Stimulated activated CD4-positive, alpha-beta T cell treated with anti-CD3 and anti-CD28 coated beads, Interleukin-12 subunit alpha, Interleukin-12 subunit beta, amount 100 ng/mL, for 24 hours (primary cell): ENCODE data around the gene CDKL4.
"Not testable (repeated sequence)": the region's sequence is repeated elsewhere in the genome, so short reads cannot be mapped to it uniquely, and the experiment has no call there.

ENCODE experiments used
- DNase-seq, 2 experiments: peaks; one replicate each; pipeline ENCODE4 v3.0.0-alpha.2; 2020; ENCODE audit warnings: low read depth in 2 of 2

Gene CDKL4

DNA sequence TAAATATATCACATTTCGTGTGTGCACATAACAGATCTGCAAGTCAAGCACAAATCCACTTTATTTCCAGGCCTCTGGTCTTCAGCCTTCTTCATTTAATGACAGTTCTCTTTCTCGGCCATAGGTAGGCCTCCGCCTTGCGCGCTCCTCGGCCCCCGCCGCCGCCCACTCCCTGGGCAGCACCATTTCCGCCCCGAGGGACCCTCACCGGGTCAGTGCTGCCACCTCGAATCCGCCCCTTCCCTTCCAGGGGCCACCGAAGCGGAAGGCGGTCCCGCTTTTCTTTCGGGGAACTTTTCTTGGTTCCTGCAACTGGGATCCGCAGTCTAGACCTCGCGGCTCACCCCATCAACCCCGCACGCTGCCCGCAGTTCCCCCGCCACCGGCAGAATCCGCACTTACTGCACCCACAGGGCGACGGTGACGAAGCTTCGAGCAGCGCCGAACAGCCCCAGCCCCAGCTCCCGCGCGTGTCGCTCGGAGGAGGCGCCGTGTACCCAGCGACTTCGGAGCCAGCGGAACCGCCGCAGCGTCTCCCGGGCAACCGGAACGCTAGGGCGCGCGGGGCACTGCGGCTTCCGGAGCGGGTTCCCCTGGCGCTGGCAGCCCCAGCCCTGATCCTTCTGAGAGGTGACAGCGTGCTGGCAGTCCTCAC lies at the start of gene CDKL4:
Gene CDKL4 (minus strand): TSS at position 502 of the 655 bp plus-strand sequence.
- no peak for DNase-seq

DNA sequence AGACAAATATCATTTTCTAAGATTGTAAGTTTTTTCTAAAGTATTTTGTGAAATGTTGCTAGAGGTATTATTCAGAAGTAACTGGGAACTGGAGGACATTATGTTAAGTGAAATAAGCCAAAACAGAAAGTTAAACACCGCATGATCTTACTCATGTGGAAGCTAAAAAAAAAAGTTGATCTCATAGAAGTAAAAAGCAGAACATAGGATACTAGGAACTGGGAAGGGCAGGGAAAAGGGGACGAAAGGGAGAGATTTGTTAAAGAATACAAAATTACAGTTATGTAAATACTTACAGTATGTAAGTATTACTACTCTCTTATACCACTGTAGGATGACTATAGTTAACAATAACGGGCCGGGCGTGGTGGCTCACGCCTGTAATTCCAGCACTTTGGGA lies 46.7 kb upstream of the CDKL4 start:
- no peak for DNase-seq

GRCh38 chr2:39289609-39290008 lies 45.8 kb upstream of the CDKL4 start:
- DNase-seq, result no peak

DNA sequence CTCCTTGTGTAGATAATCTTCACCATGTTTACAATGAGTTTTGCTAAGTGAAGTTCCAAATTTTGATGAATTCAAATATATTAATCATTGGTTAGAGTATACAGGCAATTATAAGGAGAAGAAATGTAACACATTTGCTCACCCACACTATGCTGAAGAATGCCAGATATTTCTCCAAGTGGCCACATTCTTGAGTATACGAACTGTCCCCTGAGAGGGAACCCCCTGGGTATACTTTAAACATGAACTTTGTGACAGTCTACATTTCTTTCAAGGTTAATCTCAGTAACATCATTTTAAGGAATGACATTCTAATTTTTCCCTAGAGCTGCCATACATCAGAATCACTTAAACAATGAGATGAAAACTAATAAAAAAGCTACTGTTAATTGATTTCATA lies 39.8 kb upstream of the CDKL4 start:
- no peak for DNase-seq

DNA sequence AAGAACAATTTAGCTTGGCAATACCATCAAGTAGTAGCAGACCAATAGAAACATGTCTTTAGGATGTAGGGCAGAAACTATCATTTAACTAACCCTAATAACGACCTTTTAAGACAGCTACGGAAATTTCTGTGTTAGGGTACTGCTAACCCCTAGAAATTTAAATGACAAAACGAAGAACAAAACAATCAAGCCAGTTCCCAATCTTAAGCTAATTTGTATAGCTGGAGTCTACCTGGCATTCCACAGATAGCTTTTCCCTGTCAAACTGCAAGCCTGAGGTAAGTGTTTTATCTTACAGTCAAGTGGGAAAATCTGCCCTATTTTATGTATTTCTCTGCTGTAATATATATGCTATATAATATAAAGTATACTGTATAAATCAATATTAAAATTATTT lies 37.6 kb upstream of the CDKL4 start:
- DNase-seq, result no peak

- DNase-seq, result no peak
These were observed 31.2 kb upstream of the CDKL4 start for GRCh38 chr2:39275016-39275415.

GRCh38 chr2:39269941-39270340 lies 26.2 kb upstream of the CDKL4 start:
- DNase-seq, result no peak

DNA sequence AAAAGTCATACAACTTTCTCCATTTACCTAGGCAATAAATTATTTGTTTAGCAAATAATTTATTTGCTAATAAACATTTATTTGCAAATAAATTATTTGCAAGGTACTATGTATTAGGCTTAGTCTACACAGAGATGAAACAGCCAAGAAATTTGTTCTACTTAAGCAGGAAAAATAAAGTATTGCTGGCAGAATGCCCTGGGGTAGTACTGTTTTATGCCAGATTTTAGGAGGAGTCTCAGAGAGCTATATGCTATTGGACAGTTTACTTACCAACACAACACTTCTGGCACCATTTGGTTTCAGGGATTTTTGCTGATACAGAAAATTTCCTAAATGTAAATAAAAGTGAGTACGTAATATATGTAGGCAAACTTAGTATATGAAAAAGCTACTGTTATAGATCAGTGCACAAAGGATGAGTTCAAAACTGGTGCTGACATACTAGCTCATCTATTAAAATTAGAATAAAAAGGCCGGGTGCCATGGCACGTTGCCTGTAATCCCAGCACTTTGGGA lies 23.2 kb upstream of the CDKL4 start:
- no peak for DNase-seq

GRCh38 chr2:39266139-39266805 lies 22.5 kb upstream of the CDKL4 start:
- DNase-seq, result no peak

GRCh38 chr2:39265315-39265714 lies 21.5 kb upstream of the CDKL4 start:
- no peak for DNase-seq

GRCh38 chr2:39264733-39265132 lies 21.0 kb upstream of the CDKL4 start:
- DNase-seq, result no peak

- no peak for DNase-seq
These were observed 16.3 kb upstream of the CDKL4 start for GRCh38 chr2:39260087-39260486.

DNA sequence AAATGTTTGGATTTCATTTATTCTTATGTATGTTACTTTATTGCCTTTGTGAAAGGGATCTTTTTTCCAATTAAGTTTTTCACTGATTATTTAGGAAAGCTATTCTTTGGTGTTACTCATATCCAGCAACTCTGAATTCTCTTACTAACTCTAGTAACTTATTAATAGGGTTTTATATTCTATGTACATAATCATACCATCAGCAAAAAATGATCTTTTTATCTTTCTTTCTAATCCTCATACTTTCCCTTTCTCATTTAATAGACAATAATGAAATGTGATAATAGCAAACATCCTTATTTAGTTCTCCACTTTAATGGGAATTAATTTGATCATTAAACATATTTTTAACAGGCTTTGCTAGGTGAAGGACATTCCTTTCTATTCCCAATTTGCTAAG lies 12.3 kb upstream of the CDKL4 start:
- DNase-seq, result no peak

DNA sequence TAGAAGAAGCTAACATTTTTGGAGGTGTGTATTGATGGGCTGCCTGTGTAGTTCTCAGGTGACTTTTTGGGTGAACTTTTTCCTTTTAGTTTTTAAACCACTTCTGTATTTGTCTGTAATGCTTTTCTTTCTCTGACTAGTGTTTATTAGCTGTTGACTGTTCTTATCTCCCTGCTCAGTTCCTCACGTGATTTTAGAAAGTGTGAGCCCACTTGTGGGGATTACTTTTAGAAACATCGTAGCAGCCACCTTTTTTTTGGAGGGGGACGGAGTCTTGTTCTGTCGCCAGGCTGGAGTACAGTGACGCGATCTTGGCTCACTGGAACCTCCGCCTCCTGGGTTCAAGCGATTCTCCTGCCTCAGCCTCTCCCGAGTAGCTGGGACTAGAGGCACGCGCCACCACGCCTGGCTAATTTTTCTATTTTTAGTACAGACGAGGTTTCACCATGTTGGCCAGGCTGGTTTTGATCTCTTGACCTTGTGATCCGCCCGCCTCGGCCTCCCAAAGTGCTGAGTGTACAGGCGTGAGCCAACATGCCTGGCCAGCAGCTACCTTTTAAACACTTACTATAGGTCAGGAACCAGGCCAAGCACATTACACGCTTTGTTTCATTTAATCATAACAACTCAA lies 9.2 kb upstream of the CDKL4 start:
- DNase-seq, result no peak

DNA sequence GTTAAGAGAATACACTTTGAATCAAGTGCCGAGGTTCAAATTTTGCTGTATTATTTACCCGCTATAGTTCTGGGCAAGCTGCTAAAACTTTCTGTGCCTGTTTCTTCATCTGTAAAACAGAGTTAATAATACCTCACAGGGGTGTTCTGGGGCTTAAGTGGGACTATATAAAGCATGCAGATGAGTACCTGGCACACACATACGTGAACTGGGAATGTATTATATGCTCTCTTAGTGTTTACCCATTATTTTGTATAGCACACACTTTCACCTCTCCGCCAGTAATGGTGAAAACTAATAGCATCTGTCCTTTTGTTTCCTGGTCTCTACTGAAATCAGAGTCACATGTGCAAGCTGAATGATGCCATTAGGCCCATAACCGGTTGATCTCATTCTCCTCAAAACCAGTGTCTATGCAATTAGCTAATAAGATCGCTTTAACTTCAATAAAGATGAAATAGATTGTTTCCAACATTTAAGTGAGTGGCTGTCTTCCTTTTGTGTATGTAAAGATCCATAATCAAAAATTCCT lies 3.8 kb upstream of the CDKL4 start:
- no peak for DNase-seq

DNA sequence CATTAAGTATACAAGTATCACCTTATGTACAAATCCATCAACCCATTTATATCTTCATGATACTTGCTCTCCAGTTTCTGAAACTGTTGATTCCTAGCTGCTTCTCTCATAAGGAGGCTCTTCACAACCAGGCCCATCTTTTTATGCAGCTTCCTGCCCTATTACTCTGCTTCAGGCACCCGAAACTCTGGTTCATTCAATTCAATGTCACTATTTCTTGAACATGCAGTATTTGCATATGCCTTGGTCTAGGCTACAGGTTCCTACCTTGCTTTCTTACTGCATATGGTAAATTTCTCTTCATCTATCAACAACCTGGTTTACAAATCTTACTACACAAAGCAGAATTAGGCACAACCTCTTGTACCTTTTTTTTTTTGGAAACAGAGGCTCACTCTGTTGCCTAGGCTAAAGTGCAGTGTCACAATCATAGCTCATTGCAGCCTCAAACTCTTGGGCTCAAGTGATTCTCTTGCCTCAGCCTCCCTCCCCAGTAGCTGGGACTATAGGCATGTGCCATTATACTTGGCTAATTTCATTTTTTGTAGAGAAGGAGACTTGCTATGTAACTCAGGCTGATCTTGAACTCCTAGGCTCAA lies 2.7 kb upstream of the CDKL4 start:
- no peak for DNase-seq

GRCh38 chr2:39244963-39245625 lies 1.3 kb upstream of the CDKL4 start:
- not testable (repeated sequence) for DNase-seq

DNA sequence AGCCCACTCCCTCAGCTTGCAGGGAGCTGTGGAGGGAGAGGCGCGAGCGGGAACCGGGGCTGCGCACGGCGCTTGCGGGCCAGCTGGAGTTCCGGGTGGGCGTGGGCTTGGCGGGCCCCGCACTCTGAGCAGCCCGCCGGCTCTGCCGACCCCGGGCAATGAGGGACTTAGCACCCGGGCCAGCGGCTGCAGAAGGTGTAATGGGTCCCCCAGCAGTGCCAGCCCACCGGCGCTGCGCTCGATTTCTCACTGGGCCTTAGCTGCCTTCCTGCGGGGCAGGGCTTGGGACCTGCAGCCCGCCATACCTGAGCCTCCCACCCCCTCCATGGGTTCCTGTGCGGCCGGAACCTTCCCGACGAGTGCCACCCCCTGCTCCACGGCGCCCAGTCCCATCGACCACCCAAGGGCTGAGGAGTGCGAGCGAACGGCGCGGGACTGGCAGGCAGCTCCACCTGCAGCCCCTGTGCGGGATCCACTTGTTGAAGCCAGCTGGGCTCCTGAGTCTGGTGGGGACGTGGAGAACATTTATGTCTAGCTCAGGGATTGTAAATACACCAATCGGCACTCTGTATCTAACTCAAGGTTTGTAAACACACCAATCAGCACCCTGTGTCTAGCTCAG lies 582 bp upstream of the CDKL4 start:
- DNase-seq, result not testable (repeated sequence)

- no peak for DNase-seq
These were observed 2.2 kb downstream of the CDKL4 start for GRCh38 chr2:39241588-39241987.

DNA sequence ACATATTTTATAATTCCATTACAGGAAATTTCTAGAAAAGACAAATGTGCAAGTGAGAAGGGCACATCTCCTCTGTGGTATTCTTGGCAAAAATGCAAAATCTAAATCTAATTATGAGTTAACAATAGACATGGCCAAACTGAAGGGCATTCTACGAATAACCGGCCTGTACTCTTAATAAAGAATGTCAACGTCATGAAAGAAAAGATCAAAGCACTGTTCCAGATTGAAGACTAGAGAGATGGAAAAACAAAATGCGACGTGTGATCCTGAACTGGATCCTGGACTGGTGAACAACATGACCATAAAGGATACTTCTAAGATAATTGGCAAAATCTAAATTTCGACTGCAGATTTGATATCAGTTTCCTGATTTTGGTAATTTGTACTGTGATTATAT lies 3.0 kb downstream of the CDKL4 start:
- DNase-seq, result no peak

GRCh38 chr2:39234754-39235153 lies 9.0 kb downstream of the CDKL4 start:
- no peak for DNase-seq
